Keratinocyte (primary cell): Measurements from ENCODE around the gene PFDN4.

Source experiments
- EZH2 ChIP-seq: IDR thresholded peaks from one replicate; pipeline ENCODE4 v1.6.1; 2012; ENCODE audit warnings: inconsistent platforms, mild to moderate bottlenecking, low read length, moderate library complexity
- TF ChIP-seq, protein P1 (sequence below), 3 experiments: IDR thresholded peaks in 1 of 3; conservative IDR thresholded peaks in 1 of 3; optimal IDR thresholded peaks in 1 of 3; 2 replicates in 2 of 3; 3 replicates in 1 of 3; pipeline versions ENCODE3 to v1.5.1; 2011; ENCODE audit warnings: low read length in 3 of 3, mild to moderate bottlenecking in 3 of 3, moderate library complexity in 2 of 3, control low read depth in 1 of 3, inconsistent platforms in 1 of 3; ENCODE audit not compliant: insufficient read depth in 2 of 3; ENCODE audit errors: extremely low read depth in 1 of 3

DNA sequence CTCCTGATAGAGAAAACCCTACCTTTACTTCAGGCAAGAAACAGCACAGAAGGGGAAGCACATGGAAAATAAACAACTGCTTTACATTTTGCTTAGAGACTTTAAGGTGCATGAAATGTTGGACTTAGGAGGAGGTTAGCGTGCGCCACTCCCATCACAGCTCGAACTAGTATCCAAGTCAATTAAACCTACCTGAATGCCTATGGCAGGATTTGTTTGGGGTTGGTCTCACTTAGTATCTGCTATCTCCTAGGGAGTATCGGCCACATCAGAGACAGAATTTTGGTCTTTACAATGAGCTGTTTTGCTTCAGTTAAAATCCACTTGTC, 46.1 kb upstream of the PFDN4 start:
- TF ChIP-seq, protein P1, sequence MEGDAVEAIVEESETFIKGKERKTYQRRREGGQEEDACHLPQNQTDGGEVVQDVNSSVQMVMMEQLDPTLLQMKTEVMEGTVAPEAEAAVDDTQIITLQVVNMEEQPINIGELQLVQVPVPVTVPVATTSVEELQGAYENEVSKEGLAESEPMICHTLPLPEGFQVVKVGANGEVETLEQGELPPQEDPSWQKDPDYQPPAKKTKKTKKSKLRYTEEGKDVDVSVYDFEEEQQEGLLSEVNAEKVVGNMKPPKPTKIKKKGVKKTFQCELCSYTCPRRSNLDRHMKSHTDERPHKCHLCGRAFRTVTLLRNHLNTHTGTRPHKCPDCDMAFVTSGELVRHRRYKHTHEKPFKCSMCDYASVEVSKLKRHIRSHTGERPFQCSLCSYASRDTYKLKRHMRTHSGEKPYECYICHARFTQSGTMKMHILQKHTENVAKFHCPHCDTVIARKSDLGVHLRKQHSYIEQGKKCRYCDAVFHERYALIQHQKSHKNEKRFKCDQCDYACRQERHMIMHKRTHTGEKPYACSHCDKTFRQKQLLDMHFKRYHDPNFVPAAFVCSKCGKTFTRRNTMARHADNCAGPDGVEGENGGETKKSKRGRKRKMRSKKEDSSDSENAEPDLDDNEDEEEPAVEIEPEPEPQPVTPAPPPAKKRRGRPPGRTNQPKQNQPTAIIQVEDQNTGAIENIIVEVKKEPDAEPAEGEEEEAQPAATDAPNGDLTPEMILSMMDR (optimal IDR thresholded peaks at IDR 0.05 in 1 of 3, IDR thresholded peaks at IDR 0.05 in 1 of 3, conservative IDR thresholded peaks at IDR 0.05 in 1 of 3; ENCODE audit: extremely low read depth in 1 of 3, insufficient read depth in 2 of 3, low read length in 3 of 3): no peak
- no peak for TF ChIP-seq EZH2
